AG04449 (cell line): ENCODE data around the gene ZFYVE16.
A peak's percentile ranks its signal among the peaks of the same experiment; 100 is the strongest.

Source experiments
- CTCF ChIA-PET: fragments of 350-600 bp; formaldehyde crosslinking; extraction: SDS; loops from one replicate; lab custom pipeline; 2021; ENCODE audit warnings: antibody characterized with exemption; lab: Yijun Ruan, JAX
- POLR2A ChIA-PET: fragments of 400-600, 350-600 bp; formaldehyde crosslinking; extraction: SDS; loops from one replicate; lab custom pipeline; 2020; ENCODE audit warnings: antibody characterized with exemption, inconsistent platforms; lab: Yijun Ruan, JAX
- DNase-seq: peaks from one replicate; pipeline ENCODE4 v3.0.0-alpha.2; 2010; ENCODE audit warnings: low read depth, low spot score
- H3K4me3 ChIP-seq: 2 replicates; pipeline ENCODE4 v1.5.1; 2011; ENCODE audit warnings: low read depth, mild to moderate bottlenecking, control low read depth, low read length
- TF ChIP-seq, protein P1 (sequence below): IDR thresholded peaks from one replicate; pipeline ENCODE4 v1.5.1; 2011; ENCODE audit warnings: mild to moderate bottlenecking, moderate library complexity, low read length, control low read depth, inconsistent platforms; ENCODE audit not compliant: insufficient read depth; ENCODE audit errors: missing control alignments

The ZFYVE16 gene

DNA sequence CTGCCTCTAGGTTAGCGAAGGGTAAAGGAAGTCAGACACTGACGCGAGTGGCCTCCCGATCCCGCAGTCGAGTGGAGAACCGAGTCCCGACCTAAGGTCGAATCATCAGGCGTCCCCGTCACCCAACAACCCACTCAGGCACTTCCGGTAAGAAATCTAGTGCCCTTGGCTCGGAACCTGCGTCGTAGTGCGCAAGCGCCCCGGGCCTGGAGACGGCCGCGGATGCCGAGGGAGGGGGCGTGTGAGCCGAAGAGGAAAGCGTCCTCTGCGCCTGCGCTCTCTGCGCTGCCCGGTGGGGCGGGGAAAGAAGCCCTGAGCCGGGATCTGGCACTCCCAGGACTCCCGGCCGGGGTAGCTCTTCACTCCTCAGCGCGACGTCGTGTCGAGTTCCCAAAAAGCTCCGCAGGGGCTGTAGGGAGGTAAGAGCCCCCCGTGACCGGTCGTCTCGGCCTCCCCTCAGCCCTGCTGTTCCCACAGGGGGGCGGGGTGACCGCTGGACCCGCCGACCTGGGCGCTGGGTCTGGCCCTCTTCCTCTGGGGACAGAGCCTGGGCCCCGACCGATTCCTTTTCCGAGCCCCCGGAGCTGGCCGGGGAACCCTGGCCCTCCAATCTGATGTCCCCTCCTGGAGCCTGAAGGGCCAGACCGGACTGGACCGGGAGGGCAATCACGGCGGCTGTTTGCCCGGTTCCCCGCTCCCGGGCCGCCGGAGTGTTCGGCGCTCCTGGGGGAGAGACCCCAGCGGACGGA is at the start of gene ZFYVE16:
Gene ZFYVE16 (plus strand): TSS at position 330 of the 749 bp plus-strand sequence. CDS start 26,084 bp downstream, outside the sequence.
- TF ChIP-seq, protein P1, sequence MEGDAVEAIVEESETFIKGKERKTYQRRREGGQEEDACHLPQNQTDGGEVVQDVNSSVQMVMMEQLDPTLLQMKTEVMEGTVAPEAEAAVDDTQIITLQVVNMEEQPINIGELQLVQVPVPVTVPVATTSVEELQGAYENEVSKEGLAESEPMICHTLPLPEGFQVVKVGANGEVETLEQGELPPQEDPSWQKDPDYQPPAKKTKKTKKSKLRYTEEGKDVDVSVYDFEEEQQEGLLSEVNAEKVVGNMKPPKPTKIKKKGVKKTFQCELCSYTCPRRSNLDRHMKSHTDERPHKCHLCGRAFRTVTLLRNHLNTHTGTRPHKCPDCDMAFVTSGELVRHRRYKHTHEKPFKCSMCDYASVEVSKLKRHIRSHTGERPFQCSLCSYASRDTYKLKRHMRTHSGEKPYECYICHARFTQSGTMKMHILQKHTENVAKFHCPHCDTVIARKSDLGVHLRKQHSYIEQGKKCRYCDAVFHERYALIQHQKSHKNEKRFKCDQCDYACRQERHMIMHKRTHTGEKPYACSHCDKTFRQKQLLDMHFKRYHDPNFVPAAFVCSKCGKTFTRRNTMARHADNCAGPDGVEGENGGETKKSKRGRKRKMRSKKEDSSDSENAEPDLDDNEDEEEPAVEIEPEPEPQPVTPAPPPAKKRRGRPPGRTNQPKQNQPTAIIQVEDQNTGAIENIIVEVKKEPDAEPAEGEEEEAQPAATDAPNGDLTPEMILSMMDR = no peak
- peak within 1 kb of the TSS; percentile 78 for H3K4me3 ChIP-seq
- CTCF ChIA-PET = no interaction called here
- POLR2A ChIA-PET = no interaction called here
- DNase-seq = peak; percentile 76

DNA sequence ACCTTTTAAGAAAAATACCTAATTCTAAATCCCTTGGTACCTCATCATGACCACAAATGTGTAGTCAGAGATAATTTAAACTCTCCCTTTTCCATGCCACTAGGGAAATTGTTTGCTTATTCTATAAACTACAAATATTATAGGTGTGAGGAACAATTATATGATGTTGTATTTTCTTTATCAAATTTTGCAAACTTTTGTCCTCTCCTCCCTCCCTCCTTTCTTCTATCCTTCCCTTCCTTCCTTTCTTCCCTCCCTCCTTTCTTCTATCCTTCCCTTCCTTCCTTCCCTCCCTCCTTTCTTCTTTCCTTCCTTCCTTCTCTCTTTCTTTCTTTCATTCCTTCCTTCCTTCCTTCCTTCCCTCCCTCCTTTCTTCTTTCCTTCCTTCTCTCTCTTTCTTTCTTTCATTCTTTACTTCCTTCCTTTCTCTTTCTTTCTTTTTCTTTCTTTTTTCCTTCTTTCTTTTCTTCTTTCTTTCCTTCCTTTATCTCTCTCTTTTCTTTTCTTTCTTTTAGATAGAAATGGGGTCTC is 46.9 kb upstream of the ZFYVE16 start:
- TF ChIP-seq, protein P1 = no peak
- H3K4me3 ChIP-seq = no peak overlapping the region
- ChIA-PET CTCF (interaction anchor here (1.0 kb wide), 1 partner anchor 80 kb away, joined by 3 read pairs; no protein-coding TSS in a partner anchor), POLR2A (no interaction called here)
- no peak for DNase-seq

DNA sequence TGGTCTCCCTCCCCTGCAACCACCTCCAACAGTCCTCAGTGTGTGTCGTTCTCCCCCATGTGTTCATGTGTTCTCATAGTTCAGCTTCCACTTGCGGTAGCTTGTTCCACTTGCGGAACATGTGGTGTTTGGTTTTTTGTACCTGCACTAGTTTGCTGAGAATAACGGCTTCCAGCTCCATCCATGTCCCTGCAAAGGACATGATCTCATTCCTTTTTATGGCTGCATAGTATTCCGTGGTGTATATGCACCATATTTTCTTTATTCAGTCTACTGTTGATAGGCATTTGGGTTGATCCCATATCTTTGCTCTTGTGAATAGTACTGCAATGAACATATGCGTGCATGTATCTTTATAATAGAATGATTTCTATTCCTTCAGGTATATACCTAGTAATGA is 43.0 kb upstream of the ZFYVE16 start:
- ChIA-PET CTCF (interaction anchor here (0.9 to 1.1 kb wide), 2 partner anchors 20 to 44 kb away, joined by 3 read pairs; no protein-coding TSS in a partner anchor), POLR2A (no interaction called here)
- DNase-seq = no peak
- H3K4me3 ChIP-seq = no peak overlapping the region
- TF ChIP-seq, protein P1 = no peak

DNA sequence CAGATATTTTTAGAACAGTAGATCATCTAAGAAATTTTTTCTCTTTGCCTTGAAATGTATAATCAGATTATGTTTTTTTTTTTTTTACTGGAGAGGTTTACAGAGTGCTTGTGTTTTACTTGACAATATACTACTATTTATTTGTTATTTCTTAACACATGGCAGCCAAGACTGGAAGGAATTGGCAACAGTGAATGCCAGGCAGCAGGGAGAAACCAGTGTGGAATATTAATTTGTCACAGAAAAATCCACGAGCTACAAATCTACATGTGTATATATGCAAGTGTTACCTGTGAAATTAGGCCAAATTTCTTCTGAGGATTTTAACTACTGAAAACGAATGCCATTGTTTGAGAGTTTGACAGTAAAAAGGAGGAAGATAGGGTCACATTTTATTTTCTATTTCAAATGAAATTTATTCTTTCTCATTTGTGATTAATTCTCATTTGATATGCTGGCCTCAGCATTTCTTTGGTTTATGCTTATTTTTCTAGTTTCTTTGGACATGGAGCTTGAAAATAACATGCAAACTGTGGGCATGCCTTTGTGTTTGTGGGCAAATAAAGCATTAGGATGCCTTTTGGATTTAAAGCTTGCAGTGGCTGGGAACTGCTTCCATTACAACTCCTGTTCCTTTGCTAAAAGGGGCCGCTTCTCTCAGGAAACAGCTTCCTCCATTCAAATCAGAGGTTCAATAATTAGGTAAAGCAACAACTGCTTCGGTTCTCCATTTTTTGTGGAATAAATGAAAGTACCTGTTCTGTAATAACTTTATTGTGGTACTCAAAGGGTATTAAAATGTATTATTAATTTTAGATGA is 39.0 kb upstream of the ZFYVE16 start:
- CTCF ChIA-PET = no interaction called here
- no peak overlapping the region for H3K4me3 ChIP-seq
- TF ChIP-seq, protein P1 = no peak
- POLR2A ChIA-PET = no interaction called here
- no peak for DNase-seq

DNA sequence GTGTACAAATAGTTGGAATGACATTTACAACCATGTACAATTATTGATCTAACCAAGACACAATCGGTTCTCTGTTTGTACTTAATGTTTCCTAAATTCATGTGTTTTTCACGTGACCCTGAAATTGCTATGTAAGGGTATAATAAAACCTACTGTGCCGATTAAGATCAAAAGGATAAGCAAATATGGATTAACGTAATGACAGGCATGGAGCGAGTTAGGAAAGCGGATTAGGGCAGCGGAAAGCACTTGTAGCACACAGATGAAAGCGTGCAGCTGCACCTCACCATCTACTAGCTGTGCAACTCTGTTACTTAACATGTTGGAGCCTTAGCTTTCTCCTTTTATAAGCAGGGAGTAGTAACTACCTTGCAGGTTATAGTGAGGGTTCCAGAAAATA is 38.3 kb upstream of the ZFYVE16 start:
- ChIA-PET POLR2A (no interaction called here), CTCF (no interaction called here)
- no peak for DNase-seq
- TF ChIP-seq, protein P1 = no peak
- H3K4me3 ChIP-seq = no peak overlapping the region

DNA sequence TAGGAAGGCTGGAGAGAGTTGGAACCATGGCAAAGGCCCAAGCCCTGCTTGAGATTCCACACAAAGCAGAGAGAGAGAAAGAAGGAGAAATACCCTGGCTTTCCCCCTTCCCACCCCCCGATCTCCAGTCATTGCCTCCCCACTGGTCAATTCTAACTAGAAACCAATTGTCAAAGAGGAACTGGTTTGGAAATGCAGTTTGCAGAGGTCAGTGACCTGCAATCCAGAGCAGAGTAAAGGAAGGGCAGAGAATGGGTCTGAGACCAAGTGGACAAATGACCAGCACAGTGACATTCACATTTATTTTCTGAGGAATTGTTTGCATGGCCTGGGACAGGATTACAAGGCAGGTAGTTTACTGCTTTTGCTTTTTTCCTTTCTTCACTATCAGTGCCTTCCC is 37.5 kb upstream of the ZFYVE16 start:
- POLR2A ChIA-PET = no interaction called here
- TF ChIP-seq, protein P1 = no peak
- CTCF ChIA-PET = no interaction called here
- no peak overlapping the region for H3K4me3 ChIP-seq
- no peak for DNase-seq
